ENCODE measurements around the gene IBA57. TPM values are rescaled to one million over a fixed set of nuclear protein-coding genes. Genes with fewer than 3 reads are reported as not detected.
A peak's percentile ranks its signal among the peaks of the same experiment; 100 is the strongest.

IBA57 gene
- total RNA-seq, 1 donor, result 4.3 TPM

DNA sequence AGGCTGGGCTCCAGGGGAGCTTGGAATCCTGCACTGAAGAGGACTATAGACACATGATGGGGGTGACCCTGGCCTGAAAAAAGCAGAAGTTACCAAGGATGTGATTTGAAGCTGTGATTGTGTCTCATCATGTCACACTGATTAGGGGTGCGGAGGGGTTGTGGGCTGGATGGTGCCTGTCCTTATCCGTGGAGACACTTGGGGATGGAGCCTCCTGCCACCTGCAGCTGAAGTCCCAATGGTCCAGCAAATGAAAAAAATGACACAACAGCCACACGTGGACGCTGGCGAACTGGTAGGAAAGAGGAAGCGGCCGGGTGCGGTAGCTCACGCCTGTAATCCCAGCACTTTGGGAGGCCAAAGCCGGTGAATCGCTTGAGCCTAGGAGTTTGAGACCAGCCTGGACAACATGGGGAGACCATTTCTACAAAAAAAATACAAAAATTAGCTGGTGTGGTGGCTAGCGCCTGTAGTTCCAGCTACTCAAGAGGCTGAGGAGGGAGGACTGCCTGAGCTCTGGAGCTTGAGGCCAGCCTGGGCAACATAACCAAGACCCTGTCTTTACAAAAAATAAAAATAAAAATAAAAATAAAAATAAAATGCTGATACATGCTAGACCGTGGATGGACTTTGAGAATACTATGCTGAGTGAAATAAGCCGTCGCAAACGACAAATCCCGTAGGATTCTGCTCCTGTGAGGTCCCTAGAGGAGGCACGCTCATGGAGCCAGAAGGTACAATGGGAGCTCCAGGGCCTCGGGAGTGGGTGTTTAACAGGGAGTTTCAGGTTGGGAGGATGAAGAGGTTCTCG lies 838 bp upstream of the IBA57 start:
- H3K4me3 ChIP-seq (ENCODE audit: low read depth, low read length), result peak overlapping the region; percentile 57
- TF ChIP-seq, protein P1, sequence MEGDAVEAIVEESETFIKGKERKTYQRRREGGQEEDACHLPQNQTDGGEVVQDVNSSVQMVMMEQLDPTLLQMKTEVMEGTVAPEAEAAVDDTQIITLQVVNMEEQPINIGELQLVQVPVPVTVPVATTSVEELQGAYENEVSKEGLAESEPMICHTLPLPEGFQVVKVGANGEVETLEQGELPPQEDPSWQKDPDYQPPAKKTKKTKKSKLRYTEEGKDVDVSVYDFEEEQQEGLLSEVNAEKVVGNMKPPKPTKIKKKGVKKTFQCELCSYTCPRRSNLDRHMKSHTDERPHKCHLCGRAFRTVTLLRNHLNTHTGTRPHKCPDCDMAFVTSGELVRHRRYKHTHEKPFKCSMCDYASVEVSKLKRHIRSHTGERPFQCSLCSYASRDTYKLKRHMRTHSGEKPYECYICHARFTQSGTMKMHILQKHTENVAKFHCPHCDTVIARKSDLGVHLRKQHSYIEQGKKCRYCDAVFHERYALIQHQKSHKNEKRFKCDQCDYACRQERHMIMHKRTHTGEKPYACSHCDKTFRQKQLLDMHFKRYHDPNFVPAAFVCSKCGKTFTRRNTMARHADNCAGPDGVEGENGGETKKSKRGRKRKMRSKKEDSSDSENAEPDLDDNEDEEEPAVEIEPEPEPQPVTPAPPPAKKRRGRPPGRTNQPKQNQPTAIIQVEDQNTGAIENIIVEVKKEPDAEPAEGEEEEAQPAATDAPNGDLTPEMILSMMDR (IDR thresholded peaks at IDR 0.05; ENCODE audit: insufficient read depth, low read depth, low read length), result no peak
- no peak for DNase-seq (ENCODE audit: low read depth)

DNA sequence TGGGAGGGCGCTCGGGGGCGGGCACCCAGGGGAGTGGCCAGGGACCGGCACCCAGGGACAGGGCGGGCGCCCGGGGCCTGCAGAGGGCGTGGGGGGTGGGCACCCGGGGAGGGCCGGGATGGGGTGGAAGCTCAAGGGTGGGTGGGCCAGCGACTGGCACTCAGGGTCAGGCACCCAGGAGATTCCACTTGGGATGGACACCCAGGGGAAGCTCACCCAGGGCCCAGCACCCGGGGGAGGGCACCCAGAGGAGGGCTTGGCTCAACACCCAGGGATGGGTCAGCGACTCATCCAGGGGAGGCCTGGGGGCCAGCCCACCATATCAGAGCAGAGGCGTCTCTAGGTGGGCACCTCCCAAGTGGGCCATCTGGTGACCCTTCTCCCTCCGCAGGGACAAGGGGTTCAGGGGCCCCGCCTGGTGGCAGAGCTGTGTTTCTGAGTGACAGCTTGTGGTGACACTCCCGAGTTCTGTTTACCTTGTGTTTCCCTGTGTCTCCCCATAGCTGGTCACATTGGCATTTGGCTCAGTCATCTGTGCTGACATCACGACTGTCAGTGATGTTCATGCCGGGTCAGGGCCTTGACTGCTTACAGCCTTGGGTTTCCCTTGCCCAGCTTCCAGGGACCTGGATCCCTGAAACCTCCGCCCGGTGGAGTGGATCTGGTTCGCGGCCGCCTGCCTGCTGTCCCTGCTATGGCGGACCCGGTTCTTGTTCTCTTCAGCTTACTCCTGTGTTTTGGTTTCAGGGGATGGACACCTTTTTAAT lies 749 bp downstream of the IBA57 start:
- peak overlapping the region; percentile 70 for H3K4me3 ChIP-seq (ENCODE audit: low read depth, low read length)
- TF ChIP-seq, protein P1 (IDR thresholded peaks at IDR 0.05; ENCODE audit: insufficient read depth, low read depth, low read length), result peak; percentile 39
- DNase-seq (ENCODE audit: low read depth), result peak; percentile 75

DNA sequence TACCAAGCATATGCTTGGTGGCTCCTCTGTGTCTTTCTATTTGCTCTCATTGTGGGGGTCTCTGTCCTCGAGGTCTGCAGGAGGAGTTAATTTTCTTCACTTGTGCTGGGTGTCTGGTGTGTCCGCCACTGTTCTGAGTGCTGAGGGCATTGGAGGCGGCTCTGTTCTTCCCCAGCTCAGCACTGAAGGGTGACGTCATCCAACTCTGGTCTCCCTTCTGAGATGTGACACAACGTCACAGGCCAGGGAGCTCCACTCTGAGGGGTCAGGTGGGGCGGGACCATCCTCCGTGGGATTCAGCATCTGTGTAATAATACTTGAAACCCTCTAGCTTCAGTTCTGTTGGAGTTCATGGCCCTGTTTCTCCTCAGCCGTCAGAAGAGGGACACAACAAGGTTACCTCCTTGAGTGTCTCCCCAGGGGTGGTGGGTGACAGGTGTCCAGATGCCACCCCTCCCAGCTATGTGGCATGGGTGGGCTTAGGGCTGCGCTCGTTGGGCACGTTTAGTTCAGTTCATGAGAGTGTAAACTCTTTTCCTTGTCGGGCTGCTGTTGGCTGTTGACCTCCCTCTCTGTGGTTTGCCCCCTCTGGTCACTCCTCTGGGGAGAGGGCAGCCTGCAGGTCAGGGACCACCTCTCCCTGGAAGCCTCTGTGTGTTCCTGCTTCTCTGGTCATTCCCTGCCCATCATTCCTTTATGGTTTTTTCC lies 3.1 kb downstream of the IBA57 start:
- TF ChIP-seq, protein P1 (IDR thresholded peaks at IDR 0.05; ENCODE audit: insufficient read depth, low read depth, low read length), result no peak
- DNase-seq (ENCODE audit: low read depth), result no peak
- no peak overlapping the region for H3K4me3 ChIP-seq (ENCODE audit: low read depth, low read length)

DNA sequence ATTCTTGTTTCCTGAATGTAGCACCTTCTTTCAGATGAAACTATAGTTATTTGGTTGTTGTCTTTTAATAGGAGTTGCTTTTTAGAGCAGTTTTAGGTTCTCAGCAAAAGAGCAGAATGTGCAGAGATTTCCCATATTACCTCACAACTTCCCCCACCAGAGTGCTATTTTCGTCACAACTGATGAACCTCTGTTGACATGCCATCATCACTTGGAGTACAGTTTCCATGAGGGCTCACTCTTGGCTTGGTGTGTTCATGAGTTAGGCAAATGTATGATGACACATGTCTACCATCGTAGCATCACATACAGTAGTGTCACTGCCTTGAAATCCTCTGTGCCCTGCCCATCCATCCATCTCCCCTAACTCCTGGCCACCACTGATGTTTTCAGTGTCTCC lies 3.7 kb downstream of the IBA57 start:
- no peak overlapping the region for H3K4me3 ChIP-seq (ENCODE audit: low read depth, low read length)
- DNase-seq (ENCODE audit: low read depth), result no peak
- TF ChIP-seq, protein P1 (IDR thresholded peaks at IDR 0.05; ENCODE audit: insufficient read depth, low read depth, low read length), result no peak

DNA sequence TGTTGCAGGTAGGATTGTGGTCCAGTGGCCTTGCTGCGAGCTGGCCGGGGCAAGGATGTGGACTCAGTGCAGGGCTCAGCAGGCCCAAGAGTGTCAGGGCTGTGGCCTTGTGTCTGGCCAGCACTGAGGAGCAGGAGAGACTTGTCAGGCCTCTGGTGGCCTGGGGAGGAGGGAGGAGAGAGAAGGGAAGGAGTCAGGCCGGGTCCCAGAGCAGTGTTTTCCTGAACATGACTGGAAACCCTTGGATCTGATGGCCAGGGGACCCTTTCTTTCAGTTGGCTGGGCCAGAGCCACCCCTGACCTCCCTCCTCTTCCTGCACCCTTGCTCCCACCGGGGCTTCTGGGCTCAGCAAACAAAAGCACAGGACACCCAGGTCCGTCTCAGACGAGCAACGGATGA lies 5.1 kb downstream of the IBA57 start:
- TF ChIP-seq, protein P1 (IDR thresholded peaks at IDR 0.05; ENCODE audit: insufficient read depth, low read depth, low read length), result no peak
- DNase-seq (ENCODE audit: low read depth), result no peak
- no peak overlapping the region for H3K4me3 ChIP-seq (ENCODE audit: low read depth, low read length)

DNA sequence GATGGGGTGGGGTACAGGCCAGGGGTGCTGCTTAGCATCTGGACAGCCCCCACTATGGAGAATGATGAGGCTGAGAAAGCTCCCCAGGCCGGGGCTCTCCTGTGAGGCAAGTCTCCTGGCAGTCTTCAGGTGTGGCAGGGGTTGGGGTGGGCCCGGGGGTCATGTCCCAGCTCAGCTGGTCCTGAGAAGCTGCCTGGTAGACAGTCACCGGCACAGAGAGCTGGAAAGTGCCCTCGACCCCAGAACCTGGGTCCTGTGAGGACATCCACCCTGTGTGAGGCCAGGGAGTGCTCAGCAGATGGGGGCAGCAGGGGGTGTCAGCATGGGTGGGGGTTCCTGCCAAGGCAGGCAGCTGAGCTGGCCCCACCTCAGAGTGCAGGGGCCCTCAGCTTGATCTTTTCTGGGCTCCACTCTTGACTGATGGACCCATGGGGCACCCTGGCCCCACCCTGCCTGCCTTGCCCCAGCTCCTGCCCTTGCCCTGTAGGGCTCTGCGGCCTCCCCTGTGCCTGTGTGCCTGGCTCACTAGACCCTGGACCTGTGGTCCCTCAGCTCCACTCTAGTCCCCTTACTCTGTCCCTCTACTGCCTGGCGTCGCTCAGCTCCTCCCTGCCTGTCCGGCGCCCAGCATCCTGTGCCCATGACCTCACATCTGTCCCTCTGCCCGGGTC lies 5.8 kb downstream of the IBA57 start:
- no peak for DNase-seq (ENCODE audit: low read depth)
- TF ChIP-seq, protein P1 (IDR thresholded peaks at IDR 0.05; ENCODE audit: insufficient read depth, low read depth, low read length), result no peak

More for the DNA sequence above, 5.8 kb downstream of the IBA57 start:
- no peak overlapping the region for H3K4me3 ChIP-seq (ENCODE audit: low read depth, low read length)
